ENCODE data around the gene LZTS3. TPM values are rescaled to one million over a fixed set of nuclear protein-coding genes. Genes with fewer than 3 reads are reported as not detected.
"Not testable (repeated sequence)": the region's sequence is repeated elsewhere in the genome, so short reads cannot be mapped to it uniquely, and the experiment has no call there.

The LZTS3 gene
- 3.1 and 15.8 TPM in 2 replicates for total RNA-seq

GRCh38 chr20:3172933-3173609 is at the start of gene LZTS3:
LZTS3 (minus strand) TSS chr20:3173549; CDS start chr20:3167163, 6,386 bp downstream.
- H3K4me3 ChIP-seq (ENCODE audit: low read depth, low read length), result peak within 1 kb of the TSS; percentile 99
- no peak for DNase-seq (ENCODE audit: low read depth)
- peak; percentile 10 for TF ChIP-seq CTCF (conservative IDR thresholded peaks at IDR 0.05; ENCODE audit: low read depth, low read length)

- TF ChIP-seq CTCF (conservative IDR thresholded peaks at IDR 0.05; ENCODE audit: low read depth, low read length), result no peak
- no peak for DNase-seq (ENCODE audit: low read depth)
- H3K4me3 ChIP-seq (ENCODE audit: low read depth, low read length), result no peak overlapping the region
Measured at GRCh38 chr20:3221398-3222226, 48.3 kb upstream of the LZTS3 start.

GRCh38 chr20:3218307-3218988 is 45.1 kb upstream of the LZTS3 start:
- DNase-seq (ENCODE audit: low read depth), result no peak
- peak; percentile 82 for TF ChIP-seq CTCF (conservative IDR thresholded peaks at IDR 0.05; ENCODE audit: low read depth, low read length)
- no peak overlapping the region for H3K4me3 ChIP-seq (ENCODE audit: low read depth, low read length)

GRCh38 chr20:3215359-3215917 is 42.1 kb upstream of the LZTS3 start:
- DNase-seq (ENCODE audit: low read depth); H3K4me3 ChIP-seq (ENCODE audit: low read depth, low read length): not testable (repeated sequence)

GRCh38 chr20:3213226-3213625 is 39.9 kb upstream of the LZTS3 start:
- no peak for TF ChIP-seq CTCF (conservative IDR thresholded peaks at IDR 0.05; ENCODE audit: low read depth, low read length)
- H3K4me3 ChIP-seq (ENCODE audit: low read depth, low read length), result no peak overlapping the region
- no peak for DNase-seq (ENCODE audit: low read depth)

GRCh38 chr20:3210346-3210745 is 37.0 kb upstream of the LZTS3 start:
- DNase-seq (ENCODE audit: low read depth), result no peak
- peak overlapping the region; percentile 86 for H3K4me3 ChIP-seq (ENCODE audit: low read depth, low read length)
- no peak for TF ChIP-seq CTCF (conservative IDR thresholded peaks at IDR 0.05; ENCODE audit: low read depth, low read length)

GRCh38 chr20:3209946-3210317 is 36.6 kb upstream of the LZTS3 start:
- no peak for DNase-seq (ENCODE audit: low read depth)
- TF ChIP-seq CTCF (conservative IDR thresholded peaks at IDR 0.05; ENCODE audit: low read depth, low read length), result no peak
- peak overlapping the region; percentile 86 for H3K4me3 ChIP-seq (ENCODE audit: low read depth, low read length)

Measured in epithelial cell of proximal tubule (primary cell).